Keratinocyte (primary cell): ENCODE measurements around the gene CSMD2. TPM values are rescaled to one million over a fixed set of nuclear protein-coding genes. Genes with fewer than 3 reads are reported as not detected.

Experiments used
- DNase-seq: peaks from one replicate; pipeline ENCODE4 v3.0.0-alpha.2; 2011; ENCODE audit warnings: low read depth, missing footprints, low spot score
- FAIRE-seq: peaks from 2 replicates; lab custom pipeline; 2011; peaks lifted over from hg19 to GRCh38; lab: Jason Lieb, UNC
- H2AFZ ChIP-seq: 2 replicates; pipeline ENCODE4 v1.6.0; 2012; ENCODE audit warnings: low read length, control low read depth, inconsistent platforms; ENCODE audit not compliant: control insufficient read depth
- H3K27ac ChIP-seq: 2 replicates; pipeline ENCODE4 v1.5.1; 2011; ENCODE audit warnings: low read length; ENCODE audit not compliant: control insufficient read depth, insufficient read depth
- H3K27me3 ChIP-seq: 3 replicates; pipeline ENCODE4 v1.6.0; 2011; ENCODE audit warnings: low read length; ENCODE audit not compliant: control insufficient read depth, insufficient read depth; ENCODE audit errors: extremely low read depth
- H3K36me3 ChIP-seq, 2 experiments: 2 replicates in 1 of 2; 3 replicates in 1 of 2; pipeline ENCODE4 v1.5.1; 2011; ENCODE audit warnings: low read length in 2 of 2, mild to moderate bottlenecking in 1 of 2; ENCODE audit not compliant: control insufficient read depth in 2 of 2, insufficient read depth in 2 of 2; ENCODE audit errors: extremely low read depth in 1 of 2
- H3K4me1 ChIP-seq: 3 replicates; pipeline ENCODE4 v1.5.1; 2011; ENCODE audit warnings: low read length; ENCODE audit not compliant: control insufficient read depth, insufficient read depth; ENCODE audit errors: extremely low read depth
- H3K4me2 ChIP-seq: 3 replicates; pipeline ENCODE4 v1.6.0; 2011; ENCODE audit warnings: low read depth, low read length; ENCODE audit not compliant: control insufficient read depth, insufficient read depth; ENCODE audit errors: extremely low read depth
- H3K4me3 ChIP-seq, 3 experiments: fragments of 200-600 bp in 1 of 3; sonication (generic) in 1 of 3; 2 replicates in 2 of 3; 3 replicates in 1 of 3; pipeline ENCODE4 v1.5.1; 2011 to 2016; ENCODE audit warnings: low read length in 3 of 3, mild to moderate bottlenecking in 3 of 3, control low read depth in 2 of 3, inconsistent platforms in 1 of 3, low read depth in 1 of 3, mixed read lengths in 1 of 3, mixed run types in 1 of 3, moderate library complexity in 1 of 3; ENCODE audit not compliant: control insufficient read depth in 2 of 3, insufficient read depth in 2 of 3; ENCODE audit errors: extremely low read depth in 1 of 3
- H3K79me2 ChIP-seq: 2 replicates; pipeline ENCODE4 v1.6.0; 2012; ENCODE audit warnings: low read length; ENCODE audit not compliant: control insufficient read depth, insufficient read depth
- H3K9ac ChIP-seq: 3 replicates; pipeline ENCODE4 v1.6.0; 2011; ENCODE audit warnings: low read length; ENCODE audit not compliant: control insufficient read depth, insufficient read depth; ENCODE audit errors: extremely low read depth
- H3K9me1 ChIP-seq: 3 replicates; pipeline ENCODE4 v1.6.0; 2011; ENCODE audit warnings: low read length; ENCODE audit not compliant: control insufficient read depth, insufficient read depth; ENCODE audit errors: extremely low read depth
- H3K9me3 ChIP-seq: 2 replicates; pipeline ENCODE4 v1.5.1; 2012; ENCODE audit warnings: low read depth, low read length; ENCODE audit not compliant: control insufficient read depth
- H4K20me1 ChIP-seq: 3 replicates; pipeline ENCODE4 v1.6.0; 2011; ENCODE audit warnings: low read length; ENCODE audit not compliant: control insufficient read depth, insufficient read depth; ENCODE audit errors: extremely low read depth
- CTCF ChIP-seq, 3 experiments: IDR thresholded peaks in 1 of 3; conservative IDR thresholded peaks in 1 of 3; optimal IDR thresholded peaks in 1 of 3; 2 replicates in 2 of 3; 3 replicates in 1 of 3; pipeline versions ENCODE3 to v1.5.1; 2011; ENCODE audit warnings: low read length in 3 of 3, mild to moderate bottlenecking in 3 of 3, moderate library complexity in 2 of 3, control low read depth in 1 of 3, inconsistent platforms in 1 of 3; ENCODE audit not compliant: insufficient read depth in 2 of 3; ENCODE audit errors: extremely low read depth in 1 of 3
- EZH2 ChIP-seq: IDR thresholded peaks from one replicate; pipeline ENCODE4 v1.6.1; 2012; ENCODE audit warnings: inconsistent platforms, mild to moderate bottlenecking, low read length, moderate library complexity
- dilution Hi-C: fragments of 300-500 bp; cut with MboI; formaldehyde crosslinking; loops from one replicate; pipeline ENCODE4 v1.7.0; 2020; ENCODE audit warnings: low sequenced_read_pairs; ENCODE audit not compliant: extremely low pct_ligation_motif_present
- polyA plus RNA-seq, 5 experiments: library from polyadenylated mRNA; depleted of rRNA in 3 of 5; stranded (reverse) in 3 of 5; stranded (forward) in 1 of 5; unstranded in 1 of 5; fragments of >200 nt; gene quantifications; 1 replicate in 1 of 5; 2 replicates in 3 of 5; 3 replicates in 1 of 5; pipeline versions ENCODE4 v1.2.1 to v1.2.3, GENCODE V29; 2011 to 2012; ENCODE audit warnings: missing spikeins in 2 of 5, low read depth in 1 of 5, low replicate concordance in 1 of 5

Gene CSMD2
- polyA plus RNA-seq, 1 donor (not counting 4 experiments of a cell fraction or from before 2014, with no cell fraction given): 2.0 TPM

- H3K4me3 ChIP-seq: no peak overlapping the region
- H4K20me1 ChIP-seq: no peaks in the 10 kb centered on the region
- no peak overlapping the region for H3K27ac ChIP-seq
- DNase-seq (no peak), FAIRE-seq (no peak)
- no peaks in the 10 kb centered on the region for H3K36me3 ChIP-seq
- no peaks in the 10 kb centered on the region for H3K27me3 ChIP-seq
- no peak overlapping the region for H3K9ac ChIP-seq
- no peaks in the 10 kb centered on the region for H3K9me1 ChIP-seq
- no peaks in the 10 kb centered on the region for H3K79me2 ChIP-seq
- no peak overlapping the region for H2AFZ ChIP-seq
- H3K4me2 ChIP-seq: no peak overlapping the region
- H3K4me1 ChIP-seq: peaks cover 9% of the 10 kb centered on the region
- dilution Hi-C loops: no loop called here
- TF ChIP-seq EZH2: no peak
- TF ChIP-seq CTCF (optimal IDR thresholded peaks at IDR 0.05 in 1 of 3, IDR thresholded peaks at IDR 0.05 in 1 of 3, conservative IDR thresholded peaks at IDR 0.05 in 1 of 3; ENCODE audit: extremely low read depth in 1 of 3, insufficient read depth in 2 of 3, low read length in 3 of 3): no peak
- H3K9me3 ChIP-seq: no peaks in the 10 kb centered on the region
These were observed 266.6 kb downstream of the CSMD2 start for GRCh38 chr1:33898406-33898805.

GRCh38 chr1:33897092-33897725 is 267.8 kb downstream of the CSMD2 start:
- no peaks in the 10 kb centered on the region for H3K4me1 ChIP-seq
- no peaks in the 10 kb centered on the region for H3K9me1 ChIP-seq
- H3K36me3 ChIP-seq: no peaks in the 10 kb centered on the region
- no peak overlapping the region for H3K9ac ChIP-seq
- no peak for TF ChIP-seq CTCF (optimal IDR thresholded peaks at IDR 0.05 in 1 of 3, IDR thresholded peaks at IDR 0.05 in 1 of 3, conservative IDR thresholded peaks at IDR 0.05 in 1 of 3; ENCODE audit: extremely low read depth in 1 of 3, insufficient read depth in 2 of 3, low read length in 3 of 3)
- TF ChIP-seq EZH2: no peak
- no peak overlapping the region for H2AFZ ChIP-seq
- no peak overlapping the region for H3K27ac ChIP-seq
- no peak overlapping the region for H3K4me2 ChIP-seq
- FAIRE-seq (no peak), DNase-seq (no peak)
- no peak overlapping the region for H3K4me3 ChIP-seq
- no peaks in the 10 kb centered on the region for H3K79me2 ChIP-seq
- no peaks in the 10 kb centered on the region for H4K20me1 ChIP-seq
- dilution Hi-C loops: no loop called here
- no peaks in the 10 kb centered on the region for H3K27me3 ChIP-seq
- no peaks in the 10 kb centered on the region for H3K9me3 ChIP-seq
